Immature natural killer cell (primary cell): ENCODE data around the gene RNF133. TPM values are rescaled to one million over a fixed set of nuclear protein-coding genes. Genes with fewer than 3 reads are reported as not detected.
"Not testable (repeated sequence)": the region's sequence is repeated elsewhere in the genome, so short reads cannot be mapped to it uniquely, and the experiment has no call there.

Experiments used
- DNase-seq, 3 donors: peaks; one replicate each; pipeline ENCODE4 v3.0.0; 2022; ENCODE audit warnings: mixed read lengths in 1 of 3
- H3K27ac Mint-ChIP-seq, 6 donors: one replicate each; pipeline ENCODE4 v1.8.0; 2020; ENCODE audit warnings: mixed read lengths in 6 of 6, mild to moderate bottlenecking in 5 of 6, inconsistent platforms in 4 of 6, moderate library complexity in 3 of 6
- H3K27me3 Mint-ChIP-seq, 3 donors: one replicate each; pipeline ENCODE4 v1.8.0; 2020 to 2021; ENCODE audit warnings: low read depth in 3 of 3, mild to moderate bottlenecking in 3 of 3, mixed read lengths in 3 of 3, moderate library complexity in 3 of 3, inconsistent platforms in 1 of 3
- H3K36me3 Mint-ChIP-seq, 3 donors: one replicate each; pipeline ENCODE4 v1.8.0; 2020; ENCODE audit warnings: mixed read lengths in 3 of 3, inconsistent platforms in 2 of 3, mild to moderate bottlenecking in 2 of 3
- H3K4me1 Mint-ChIP-seq, 2 donors: one replicate each; pipeline ENCODE4 v1.8.0; 2020; ENCODE audit warnings: inconsistent platforms in 2 of 2, mild to moderate bottlenecking in 2 of 2, mixed read lengths in 2 of 2, moderate library complexity in 1 of 2
- H3K4me3 Mint-ChIP-seq, 5 donors: one replicate each; pipeline ENCODE4 v1.8.0; 2020; ENCODE audit warnings: mild to moderate bottlenecking in 5 of 5, mixed read lengths in 5 of 5, inconsistent platforms in 3 of 5, moderate library complexity in 3 of 5
- H3K9me3 Mint-ChIP-seq, 6 donors: one replicate each; pipeline ENCODE4 v1.8.0; 2020; ENCODE audit warnings: mild to moderate bottlenecking in 6 of 6, mixed read lengths in 6 of 6, inconsistent platforms in 4 of 6, moderate library complexity in 3 of 6
- polyA plus RNA-seq, 3 donors: library from polyadenylated mRNA; unstranded; fragments of 300-500 nt; fragmentation: Illumina TruSeq; gene quantifications; one replicate each; pipeline ENCODE4 v1.2.3, GENCODE V29; 2021

The RNF133 gene
- polyA plus RNA-seq, 3 donors from 2014 or later = not detected

- peaks cover 8 to 40% (median 16%) of the 10 kb centered on the region in 6 donors for H3K9me3 Mint-ChIP-seq
- H3K4me3 Mint-ChIP-seq, H3K27me3 Mint-ChIP-seq, H3K4me1 Mint-ChIP-seq, H3K36me3 Mint-ChIP-seq, H3K27ac Mint-ChIP-seq, DNase-seq: not testable (repeated sequence)
These were observed 17.7 kb downstream of the RNF133 start for GRCh38 chr7:122681186-122681585.

- Mint-ChIP-seq H3K36me3 (no peaks in the 10 kb centered on the region), H3K27ac (no peak overlapping the region), H3K4me1 (no peaks in the 10 kb centered on the region), H3K9me3 (peaks cover 8 to 40% (median 15%) of the 10 kb centered on the region in 6 donors), H3K4me3 (no peak overlapping the region), H3K27me3 (no peaks in the 10 kb centered on the region)
- no peak for DNase-seq
These were observed 19.1 kb downstream of the RNF133 start for GRCh38 chr7:122679813-122680212.

GRCh38 chr7:122679269-122679709 lies 19.6 kb downstream of the RNF133 start:
- H3K4me1 Mint-ChIP-seq = not testable (repeated sequence)
- H3K9me3 Mint-ChIP-seq = peaks cover 8 to 43% (median 17%) of the 10 kb centered on the region in 6 donors

DNA sequence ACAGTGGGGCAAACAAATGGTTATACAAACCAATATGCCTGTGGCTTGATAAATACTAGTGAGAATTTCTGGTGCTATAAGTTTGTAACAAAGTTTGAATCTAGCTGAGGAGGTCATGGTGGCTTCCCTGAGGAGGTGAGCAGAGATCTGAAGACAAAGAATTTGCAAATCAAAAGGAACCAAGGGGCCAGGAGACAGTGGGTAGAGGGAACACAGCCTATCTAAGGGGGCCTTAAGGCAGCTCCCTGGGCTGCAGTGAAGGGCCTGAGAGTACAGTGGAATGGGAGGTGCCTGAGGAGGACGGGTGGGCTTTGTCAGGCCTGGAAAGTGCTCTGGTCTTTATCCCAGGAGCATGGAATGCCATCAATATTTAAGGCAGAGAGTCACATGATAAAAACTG lies 21.8 kb downstream of the RNF133 start:
- no peak for DNase-seq
- Mint-ChIP-seq H3K36me3 (no peaks in the 10 kb centered on the region), H3K27me3 (no peaks in the 10 kb centered on the region), H3K9me3 (peaks cover 8 to 42% (median 19%) of the 10 kb centered on the region in 6 donors), H3K4me1 (no peaks in the 10 kb centered on the region), H3K27ac (no peak overlapping the region), H3K4me3 (no peak overlapping the region)

More at GRCh38 chr7:122679269-122679709, 19.6 kb downstream of the RNF133 start:
- not testable (repeated sequence) for H3K4me3 Mint-ChIP-seq, H3K27me3 Mint-ChIP-seq, H3K36me3 Mint-ChIP-seq, DNase-seq, H3K27ac Mint-ChIP-seq

- no peaks in the 10 kb centered on the region for H3K27me3 Mint-ChIP-seq
- H3K27ac Mint-ChIP-seq = no peak overlapping the region
- no peaks in the 10 kb centered on the region for H3K36me3 Mint-ChIP-seq
- H3K4me3 Mint-ChIP-seq = no peak overlapping the region
- peaks cover 8 to 38% (median 20%) of the 10 kb centered on the region in 6 donors for H3K9me3 Mint-ChIP-seq
- no peaks in the 10 kb centered on the region for H3K4me1 Mint-ChIP-seq
- DNase-seq = no peak
These were observed 22.5 kb downstream of the RNF133 start for GRCh38 chr7:122676466-122676865.

DNA sequence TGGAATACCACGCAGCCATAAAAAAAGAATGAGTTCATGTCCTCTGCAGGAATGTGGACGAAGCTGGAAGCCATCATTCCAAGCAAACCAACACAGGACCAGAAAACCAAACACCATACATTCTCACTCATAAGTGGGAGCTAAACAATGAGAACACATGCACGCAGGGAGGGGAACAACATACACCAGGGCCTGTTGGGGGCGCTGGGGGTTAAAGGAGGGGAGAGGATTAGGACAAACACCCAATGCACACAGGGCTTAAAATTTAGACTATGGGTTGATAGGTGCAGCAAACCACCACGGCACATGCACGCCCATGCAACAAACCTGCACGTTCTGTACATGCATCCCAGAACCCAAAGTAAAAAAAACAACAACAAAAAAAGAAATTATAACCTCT lies 23.3 kb downstream of the RNF133 start:
- DNase-seq = no peak
- no peaks in the 10 kb centered on the region for H3K36me3 Mint-ChIP-seq
- no peaks in the 10 kb centered on the region for H3K27me3 Mint-ChIP-seq
- no peak overlapping the region for H3K4me3 Mint-ChIP-seq
- no peak overlapping the region for H3K27ac Mint-ChIP-seq
- peaks cover 10 to 43% (median 23%) of the 10 kb centered on the region in 6 donors for H3K9me3 Mint-ChIP-seq
- H3K4me1 Mint-ChIP-seq = no peaks in the 10 kb centered on the region

DNA sequence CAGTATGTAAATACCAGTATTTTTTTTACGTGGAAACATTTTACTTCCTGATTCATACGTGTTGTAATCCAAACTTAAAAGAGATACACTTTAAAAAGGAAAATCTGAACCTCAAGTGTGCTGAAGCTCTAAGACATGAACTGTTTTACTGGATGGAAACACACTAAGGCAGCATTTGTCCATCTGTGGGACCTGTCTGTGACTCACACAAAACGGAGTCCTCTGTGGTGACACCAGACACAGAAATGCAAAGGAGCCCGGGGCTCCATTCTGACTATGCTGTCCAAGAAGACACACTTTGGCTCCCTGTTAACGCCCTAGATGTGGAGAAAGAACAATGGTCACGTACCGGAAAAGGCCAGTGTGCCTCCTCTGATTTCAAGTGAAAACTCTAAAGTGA lies 23.9 kb downstream of the RNF133 start:
- Mint-ChIP-seq H3K4me3 (no peak overlapping the region), H3K9me3 (peaks cover 10 to 43% (median 23%) of the 10 kb centered on the region in 6 donors), H3K36me3 (no peaks in the 10 kb centered on the region), H3K27me3 (no peaks in the 10 kb centered on the region), H3K4me1 (no peaks in the 10 kb centered on the region), H3K27ac (no peak overlapping the region)
- DNase-seq = no peak

- Mint-ChIP-seq H3K27ac (no peak overlapping the region), H3K9me3 (peaks cover 10 to 43% (median 23%) of the 10 kb centered on the region in 6 donors), H3K4me3 (no peak overlapping the region), H3K36me3 (no peaks in the 10 kb centered on the region), H3K27me3 (no peaks in the 10 kb centered on the region), H3K4me1 (no peaks in the 10 kb centered on the region)
- DNase-seq = no peak
These were observed 24.4 kb downstream of the RNF133 start for GRCh38 chr7:122674502-122674901.

GRCh38 chr7:122673951-122674350 lies 25.0 kb downstream of the RNF133 start:
- Mint-ChIP-seq H3K36me3 (no peaks in the 10 kb centered on the region), H3K4me1 (no peaks in the 10 kb centered on the region), H3K27ac (no peak overlapping the region), H3K9me3 (peaks cover 9 to 42% (median 21%) of the 10 kb centered on the region in 6 donors), H3K27me3 (no peaks in the 10 kb centered on the region), H3K4me3 (no peak overlapping the region)
- no peak for DNase-seq

DNA sequence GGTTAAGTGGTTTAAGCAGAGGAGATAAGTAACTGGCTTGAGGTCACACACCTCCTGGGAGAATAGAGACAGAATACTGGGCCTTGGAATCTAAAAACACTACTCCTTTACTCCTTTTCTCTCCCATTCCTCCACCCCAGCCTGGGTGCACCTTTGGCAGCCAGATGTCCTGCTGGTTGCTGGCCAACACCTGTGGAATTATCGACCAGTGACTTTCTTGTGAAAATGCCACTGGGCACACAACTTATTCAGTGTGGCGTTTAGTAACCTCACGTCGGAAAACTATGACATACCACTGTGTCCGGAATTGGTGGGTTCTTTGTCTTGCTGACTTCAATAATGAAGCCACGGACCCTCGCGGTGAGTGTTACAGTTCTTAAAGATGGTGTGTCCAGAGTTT lies 26.4 kb downstream of the RNF133 start:
- H3K4me3 Mint-ChIP-seq = no peak overlapping the region
- no peak for DNase-seq
- no peaks in the 10 kb centered on the region for H3K27me3 Mint-ChIP-seq
- H3K27ac Mint-ChIP-seq = no peak overlapping the region
- H3K36me3 Mint-ChIP-seq = no peaks in the 10 kb centered on the region
- no peaks in the 10 kb centered on the region for H3K4me1 Mint-ChIP-seq
- H3K9me3 Mint-ChIP-seq = peaks cover 6 to 44% (median 18%) of the 10 kb centered on the region in 6 donors

- no peak overlapping the region for H3K4me3 Mint-ChIP-seq
- H3K27me3 Mint-ChIP-seq = peaks cover 0 to 3% (median 2%) of the 10 kb centered on the region in 3 donors
- DNase-seq = no peak
- H3K27ac Mint-ChIP-seq = no peak overlapping the region
- H3K9me3 Mint-ChIP-seq = peaks cover 3 to 37% (median 14%) of the 10 kb centered on the region in 6 donors
- no peaks in the 10 kb centered on the region for H3K36me3 Mint-ChIP-seq
- H3K4me1 Mint-ChIP-seq = no peaks in the 10 kb centered on the region
These were observed 35.2 kb downstream of the RNF133 start for GRCh38 chr7:122663733-122664132.

DNA sequence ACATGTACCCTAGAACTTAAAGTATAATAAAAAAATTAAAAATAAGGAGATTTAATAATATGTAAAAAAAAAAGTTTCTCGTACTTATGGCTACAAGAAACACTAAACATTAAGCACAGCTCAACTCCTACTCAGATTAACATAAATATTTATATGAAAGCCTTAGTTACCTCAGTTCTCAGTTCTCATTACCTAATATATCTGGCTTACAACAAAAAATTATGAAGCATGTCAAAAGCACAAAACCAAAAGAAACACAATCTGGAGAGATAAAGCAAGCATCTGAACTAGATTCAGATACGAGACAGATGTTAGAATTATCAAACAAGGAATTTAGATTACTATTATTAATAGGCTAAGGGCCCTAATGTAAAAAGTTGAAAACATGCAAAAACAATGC lies 40.1 kb downstream of the RNF133 start:
- Mint-ChIP-seq H3K27me3 (peaks cover 0 to 3% (median 2%) of the 10 kb centered on the region in 3 donors), H3K4me3 (no peak overlapping the region), H3K4me1 (no peaks in the 10 kb centered on the region), H3K27ac (no peak overlapping the region), H3K9me3 (peaks cover 4 to 22% (median 13%) of the 10 kb centered on the region in 6 donors), H3K36me3 (no peaks in the 10 kb centered on the region)
- DNase-seq = no peak

DNA sequence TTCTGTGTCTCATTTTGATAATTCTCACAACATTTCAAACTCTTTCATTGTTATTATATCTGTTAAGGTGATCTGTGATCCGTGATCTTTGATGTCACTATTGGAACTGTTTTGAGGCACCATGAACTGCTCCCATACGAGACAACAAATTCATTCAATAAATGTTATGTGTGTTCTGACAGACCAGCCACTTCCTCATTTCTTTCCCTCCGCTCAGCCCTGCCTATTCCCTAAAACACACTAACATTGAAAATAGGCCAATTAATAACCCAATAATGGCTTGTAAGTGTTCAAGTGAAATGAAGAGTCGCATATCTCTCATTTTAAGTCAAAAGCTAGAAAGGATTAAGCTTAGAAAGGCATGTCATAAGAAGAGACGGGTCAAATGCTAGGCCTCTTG lies 45.2 kb downstream of the RNF133 start:
- Mint-ChIP-seq H3K27me3 (no peaks in the 10 kb centered on the region), H3K27ac (no peak overlapping the region), H3K4me1 (no peaks in the 10 kb centered on the region), H3K4me3 (no peak overlapping the region), H3K36me3 (no peaks in the 10 kb centered on the region), H3K9me3 (peaks cover 2 to 28% (median 17%) of the 10 kb centered on the region in 6 donors)
- no peak for DNase-seq

GRCh38 chr7:122652876-122653275 lies 46.0 kb downstream of the RNF133 start:
- Mint-ChIP-seq H3K27ac (no peak overlapping the region), H3K27me3 (no peaks in the 10 kb centered on the region), H3K36me3 (no peaks in the 10 kb centered on the region), H3K4me3 (no peak overlapping the region), H3K9me3 (peaks cover 2 to 30% (median 21%) of the 10 kb centered on the region in 6 donors), H3K4me1 (no peaks in the 10 kb centered on the region)
- DNase-seq = no peak

GRCh38 chr7:122651451-122651850 lies 47.5 kb downstream of the RNF133 start:
- DNase-seq = no peak
- no peak overlapping the region for H3K4me3 Mint-ChIP-seq
- H3K27me3 Mint-ChIP-seq = no peaks in the 10 kb centered on the region
- no peaks in the 10 kb centered on the region for H3K4me1 Mint-ChIP-seq
- H3K9me3 Mint-ChIP-seq = peaks cover 4 to 36% (median 22%) of the 10 kb centered on the region in 6 donors
- H3K36me3 Mint-ChIP-seq = no peaks in the 10 kb centered on the region
- no peak overlapping the region for H3K27ac Mint-ChIP-seq
